Activated CD4-positive, alpha-beta T cell treated with anti-CD3 and anti-CD28 coated beads, Interleukin-2, amount 50 U/mL, for 48 hours (primary cell): ENCODE results near the gene JAZF1.

Experiments used
- DNase-seq, 2 experiments: peaks; one replicate each; pipeline ENCODE4 v3.0.0-alpha.2; 2020

JAZF1 gene

GRCh38 chr7:27955596-27955995 lies 225.0 kb downstream of the JAZF1 start:
- no peak for DNase-seq

GRCh38 chr7:27955011-27955410 lies 225.6 kb downstream of the JAZF1 start:
- DNase-seq: no peak

GRCh38 chr7:27953777-27954176 lies 226.8 kb downstream of the JAZF1 start:
- no peak for DNase-seq

GRCh38 chr7:27953361-27953760 lies 227.2 kb downstream of the JAZF1 start:
- no peak for DNase-seq

- no peak for DNase-seq
These were observed 227.9 kb downstream of the JAZF1 start for GRCh38 chr7:27952456-27953285.

- no peak for DNase-seq
These were observed 230.5 kb downstream of the JAZF1 start for GRCh38 chr7:27950123-27950522.

- DNase-seq: no peak
These were observed 231.7 kb downstream of the JAZF1 start for GRCh38 chr7:27948861-27949260.

- DNase-seq: no peak
These were observed 232.9 kb downstream of the JAZF1 start for GRCh38 chr7:27947586-27948278.

- no peak for DNase-seq
These were observed 234.2 kb downstream of the JAZF1 start for GRCh38 chr7:27946351-27946750.

GRCh38 chr7:27945058-27945795 lies 235.4 kb downstream of the JAZF1 start:
- DNase-seq: no peak

GRCh38 chr7:27944643-27945042 lies 236.0 kb downstream of the JAZF1 start:
- DNase-seq: no peak

- DNase-seq: no peak
These were observed 237.4 kb downstream of the JAZF1 start for GRCh38 chr7:27943241-27943640.

- DNase-seq: no peak
These were observed 237.9 kb downstream of the JAZF1 start for GRCh38 chr7:27942711-27943110.

- no peak for DNase-seq
These were observed 239.1 kb downstream of the JAZF1 start for GRCh38 chr7:27941522-27941921.

- no peak for DNase-seq
These were observed 240.3 kb downstream of the JAZF1 start for GRCh38 chr7:27940341-27940740.

- no peak for DNase-seq
These were observed 240.7 kb downstream of the JAZF1 start for GRCh38 chr7:27939893-27940292.

GRCh38 chr7:27936768-27937102 lies 243.9 kb downstream of the JAZF1 start:
- DNase-seq: no peak

GRCh38 chr7:27936047-27936767 lies 244.4 kb downstream of the JAZF1 start:
- no peak for DNase-seq

- no peak for DNase-seq
These were observed 246.7 kb downstream of the JAZF1 start for GRCh38 chr7:27933671-27934565.

GRCh38 chr7:27930910-27931476 lies 249.6 kb downstream of the JAZF1 start:
- DNase-seq: no peak

GRCh38 chr7:27929127-27929526 lies 251.5 kb downstream of the JAZF1 start:
- DNase-seq: no peak

- DNase-seq: no peak
These were observed 252.6 kb downstream of the JAZF1 start for GRCh38 chr7:27928001-27928400.
